ENCODE results near the gene CLEC18C.

DNA sequence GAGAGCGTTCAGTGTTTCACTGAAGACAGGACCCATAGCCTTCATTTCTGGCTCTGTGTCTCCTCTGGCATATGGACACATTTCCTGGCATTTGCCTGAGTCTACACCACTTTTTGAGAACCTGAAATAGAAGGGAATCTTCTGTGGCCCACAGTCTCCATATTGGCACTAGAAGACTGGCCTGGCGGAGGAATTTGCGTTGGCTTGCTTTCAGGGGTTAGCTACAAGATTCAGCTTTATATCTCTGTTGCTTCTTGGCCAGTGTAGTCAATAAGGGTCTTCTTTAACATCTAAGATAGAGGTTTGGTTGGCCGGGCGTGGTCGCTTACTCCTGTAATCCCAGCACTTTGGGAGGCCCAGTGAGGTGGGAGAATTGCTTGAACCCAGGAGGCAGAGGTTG, 12.8 kb upstream of the CLEC18C start:
- TF ChIP-seq, protein P1, sequence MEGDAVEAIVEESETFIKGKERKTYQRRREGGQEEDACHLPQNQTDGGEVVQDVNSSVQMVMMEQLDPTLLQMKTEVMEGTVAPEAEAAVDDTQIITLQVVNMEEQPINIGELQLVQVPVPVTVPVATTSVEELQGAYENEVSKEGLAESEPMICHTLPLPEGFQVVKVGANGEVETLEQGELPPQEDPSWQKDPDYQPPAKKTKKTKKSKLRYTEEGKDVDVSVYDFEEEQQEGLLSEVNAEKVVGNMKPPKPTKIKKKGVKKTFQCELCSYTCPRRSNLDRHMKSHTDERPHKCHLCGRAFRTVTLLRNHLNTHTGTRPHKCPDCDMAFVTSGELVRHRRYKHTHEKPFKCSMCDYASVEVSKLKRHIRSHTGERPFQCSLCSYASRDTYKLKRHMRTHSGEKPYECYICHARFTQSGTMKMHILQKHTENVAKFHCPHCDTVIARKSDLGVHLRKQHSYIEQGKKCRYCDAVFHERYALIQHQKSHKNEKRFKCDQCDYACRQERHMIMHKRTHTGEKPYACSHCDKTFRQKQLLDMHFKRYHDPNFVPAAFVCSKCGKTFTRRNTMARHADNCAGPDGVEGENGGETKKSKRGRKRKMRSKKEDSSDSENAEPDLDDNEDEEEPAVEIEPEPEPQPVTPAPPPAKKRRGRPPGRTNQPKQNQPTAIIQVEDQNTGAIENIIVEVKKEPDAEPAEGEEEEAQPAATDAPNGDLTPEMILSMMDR (IDR thresholded peaks at IDR 0.05; ENCODE audit: insufficient read depth, low read length) = no peak
- no peak for TF ChIP-seq POLR2AphosphoS5 (IDR thresholded peaks at IDR 0.05; ENCODE audit: low read depth)
- TF ChIP-seq, protein P2, sequence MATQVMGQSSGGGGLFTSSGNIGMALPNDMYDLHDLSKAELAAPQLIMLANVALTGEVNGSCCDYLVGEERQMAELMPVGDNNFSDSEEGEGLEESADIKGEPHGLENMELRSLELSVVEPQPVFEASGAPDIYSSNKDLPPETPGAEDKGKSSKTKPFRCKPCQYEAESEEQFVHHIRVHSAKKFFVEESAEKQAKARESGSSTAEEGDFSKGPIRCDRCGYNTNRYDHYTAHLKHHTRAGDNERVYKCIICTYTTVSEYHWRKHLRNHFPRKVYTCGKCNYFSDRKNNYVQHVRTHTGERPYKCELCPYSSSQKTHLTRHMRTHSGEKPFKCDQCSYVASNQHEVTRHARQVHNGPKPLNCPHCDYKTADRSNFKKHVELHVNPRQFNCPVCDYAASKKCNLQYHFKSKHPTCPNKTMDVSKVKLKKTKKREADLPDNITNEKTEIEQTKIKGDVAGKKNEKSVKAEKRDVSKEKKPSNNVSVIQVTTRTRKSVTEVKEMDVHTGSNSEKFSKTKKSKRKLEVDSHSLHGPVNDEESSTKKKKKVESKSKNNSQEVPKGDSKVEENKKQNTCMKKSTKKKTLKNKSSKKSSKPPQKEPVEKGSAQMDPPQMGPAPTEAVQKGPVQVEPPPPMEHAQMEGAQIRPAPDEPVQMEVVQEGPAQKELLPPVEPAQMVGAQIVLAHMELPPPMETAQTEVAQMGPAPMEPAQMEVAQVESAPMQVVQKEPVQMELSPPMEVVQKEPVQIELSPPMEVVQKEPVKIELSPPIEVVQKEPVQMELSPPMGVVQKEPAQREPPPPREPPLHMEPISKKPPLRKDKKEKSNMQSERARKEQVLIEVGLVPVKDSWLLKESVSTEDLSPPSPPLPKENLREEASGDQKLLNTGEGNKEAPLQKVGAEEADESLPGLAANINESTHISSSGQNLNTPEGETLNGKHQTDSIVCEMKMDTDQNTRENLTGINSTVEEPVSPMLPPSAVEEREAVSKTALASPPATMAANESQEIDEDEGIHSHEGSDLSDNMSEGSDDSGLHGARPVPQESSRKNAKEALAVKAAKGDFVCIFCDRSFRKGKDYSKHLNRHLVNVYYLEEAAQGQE (IDR thresholded peaks at IDR 0.05; ENCODE audit: insufficient replicate concordance, low read depth) = no peak
- TF ChIP-seq GABPA (IDR thresholded peaks at IDR 0.05; ENCODE audit: low read depth) = no peak

Data from HL-60 (cell line).